GM12872 (cell line): ENCODE measurements around the gene ATF6.

ENCODE experiments used
- CTCF ChIP-seq: IDR thresholded peaks from 3 replicates; pipeline ENCODE4 v1.5.1; 2011; ENCODE audit warnings: low read depth, mild to moderate bottlenecking, low read length, moderate library complexity; ENCODE audit not compliant: insufficient read depth

ATF6 gene

GRCh38 chr1:161946071-161946987 is 180.2 kb downstream of the ATF6 start:
- TF ChIP-seq CTCF = no peak

DNA sequence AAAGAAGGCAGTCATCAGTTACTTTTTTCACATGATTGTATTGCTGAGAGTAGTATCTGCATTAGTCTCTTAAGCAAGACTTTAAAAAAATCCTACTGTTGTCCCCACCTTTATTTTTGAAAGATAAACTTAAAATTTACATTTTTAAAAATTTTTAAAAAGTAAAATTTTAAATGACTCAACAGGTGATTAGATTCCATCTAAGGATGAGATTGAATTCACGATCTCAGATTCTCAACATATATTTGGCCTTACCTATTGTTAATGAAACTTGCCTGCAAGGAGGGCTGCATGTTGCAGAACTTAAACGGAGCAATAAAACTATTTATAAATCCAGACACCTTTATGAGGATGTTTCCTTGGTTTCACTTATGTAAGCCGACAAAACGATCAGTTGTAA is 182.3 kb downstream of the ATF6 start:
- no peak for TF ChIP-seq CTCF

DNA sequence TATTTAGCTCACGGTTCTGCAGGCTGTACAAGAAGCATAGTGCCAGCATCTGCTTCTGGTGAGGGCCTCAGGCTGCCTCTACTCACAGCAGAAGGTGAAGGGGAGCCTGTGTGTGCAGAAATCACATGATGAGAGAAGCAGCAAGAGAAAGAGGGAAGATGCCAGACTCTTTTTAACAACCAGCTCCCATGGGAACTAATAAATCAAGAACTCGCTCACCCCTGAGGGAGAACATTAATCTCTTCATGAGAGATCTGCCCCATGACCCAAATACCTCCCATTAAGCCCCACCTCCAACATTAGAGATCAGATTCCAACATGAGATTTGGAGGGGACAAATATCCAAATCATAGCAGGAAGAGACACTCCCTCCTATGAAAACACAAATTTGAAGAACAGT is 183.4 kb downstream of the ATF6 start:
- TF ChIP-seq CTCF = no peak

DNA sequence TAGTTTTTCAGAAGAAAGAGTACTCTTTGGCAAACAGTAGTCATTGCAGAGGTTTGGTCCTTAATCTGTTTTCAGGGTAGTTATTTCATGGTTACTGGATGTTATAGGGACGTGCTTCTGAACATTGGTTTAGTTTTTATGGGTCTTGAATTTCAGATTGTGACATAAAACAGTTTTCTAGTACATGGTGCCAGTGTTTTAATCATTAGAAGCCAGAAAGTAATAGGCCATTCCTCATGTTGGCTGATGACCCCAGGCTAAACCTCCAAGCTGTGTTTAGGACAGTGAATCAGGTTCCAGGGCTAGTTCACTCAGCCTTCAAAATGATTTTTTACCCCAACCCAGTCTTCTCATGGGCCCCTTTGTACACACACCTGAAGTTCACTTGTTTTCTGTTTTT is 184.3 kb downstream of the ATF6 start:
- TF ChIP-seq CTCF = no peak

- TF ChIP-seq CTCF = no peak
Measured at GRCh38 chr1:161951646-161952045, 185.5 kb downstream of the ATF6 start.

- no peak for TF ChIP-seq CTCF
Measured at GRCh38 chr1:161952607-161953172, 186.6 kb downstream of the ATF6 start.

GRCh38 chr1:161953256-161953920 is 187.3 kb downstream of the ATF6 start:
- TF ChIP-seq CTCF = no peak
